OCI-LY3 (cell line): ENCODE measurements around the gene SLC46A2.

Source experiments
- H2AFZ ChIP-seq: fragments of 200-600, 300-600 bp; shearing (Covaris generic); 2 replicates; pipeline ENCODE4 v1.6.0; 2014; ENCODE audit warnings: antibody characterized with exemption, low read depth, low read length
- H3K27ac ChIP-seq: fragments of 200-600, 300-600 bp; sonication (generic); 2 replicates; pipeline ENCODE4 v1.5.1; 2014; ENCODE audit warnings: mild to moderate bottlenecking, low read length, moderate library complexity, mixed read lengths
- H3K27me3 ChIP-seq: fragments of 200-600, 300-600 bp; sonication (generic); 2 replicates; pipeline ENCODE4 v1.6.1; 2014; ENCODE audit warnings: low read depth, low read length, mixed read lengths
- H3K36me3 ChIP-seq: fragments of 200-600, 300-600 bp; sonication (generic); replicated peaks from 2 replicates; pipeline ENCODE3; 2014; ENCODE audit warnings: low read depth, low read length, mixed read lengths
- H3K4me1 ChIP-seq: fragments of 300-600, 200-600 bp; sonication (generic); 2 replicates; pipeline ENCODE4 v1.6.1; 2014; ENCODE audit warnings: low read length, mixed read lengths
- H3K4me2 ChIP-seq: fragments of 200-600, 300-600 bp; sonication (generic); 2 replicates; pipeline ENCODE4 v1.6.1; 2014; ENCODE audit warnings: low read length, mixed read lengths
- H3K4me3 ChIP-seq: fragments of 300-600, 200-600 bp; sonication (generic); 2 replicates; pipeline ENCODE4 v1.5.1; 2014; ENCODE audit warnings: antibody characterized with exemption, mild to moderate bottlenecking, low read length, moderate library complexity
- H3K79me2 ChIP-seq: fragments of 300-600, 200-600 bp; shearing (Covaris generic); 2 replicates; pipeline ENCODE4 v1.6.1; 2014; ENCODE audit warnings: mild to moderate bottlenecking, low read length, mixed read lengths
- H3K9ac ChIP-seq: fragments of 300-600, 200-600 bp; shearing (Covaris generic); 2 replicates; pipeline ENCODE4 v1.6.0; 2014; ENCODE audit warnings: mild to moderate bottlenecking, low read length, moderate library complexity
- H3K9me3 ChIP-seq: fragments of 200-600, 300-600 bp; shearing (Covaris generic); 2 replicates; pipeline ENCODE4 v1.6.1; 2014; ENCODE audit warnings: low read length, mixed read lengths; ENCODE audit not compliant: insufficient read depth
- H4K20me1 ChIP-seq: fragments of 200-600, 300-600 bp; sonication (generic); 2 replicates; pipeline ENCODE4 v1.6.1; 2016; ENCODE audit warnings: low read length, mixed read lengths; ENCODE audit not compliant: insufficient read depth
- CTCF ChIP-seq: fragments of 200-600, 300-600 bp; sonication (generic); IDR thresholded peaks from 2 replicates; pipeline ENCODE4 v1.5.1; 2014; ENCODE audit warnings: antibody characterized with exemption, low read length, low read depth
- EZH2phosphoT487 ChIP-seq: fragments of 200-600 bp; shearing (Covaris generic); IDR thresholded peaks from 2 replicates; pipeline ENCODE4 v1.6.1; 2018; ENCODE audit warnings: antibody characterized with exemption, mixed run types, low read depth

Gene SLC46A2

GRCh38 chr9:112894699-112895098, 4.0 kb upstream of the SLC46A2 start:
- H3K9ac ChIP-seq = no peak overlapping the region
- peak overlapping the region; percentile 29; the same call in 1 of the 2 replicates for H3K4me2 ChIP-seq
- peaks cover 53% of the 10 kb centered on the region for H3K4me1 ChIP-seq
- no peaks in the 10 kb centered on the region for H3K79me2 ChIP-seq
- H4K20me1 ChIP-seq = no peaks in the 10 kb centered on the region
- H3K9me3 ChIP-seq = no peaks in the 10 kb centered on the region
- no peaks in the 10 kb centered on the region for H3K36me3 ChIP-seq
- TF ChIP-seq EZH2phosphoT487 = no peak
- TF ChIP-seq CTCF = no peak
- H2AFZ ChIP-seq = no peak overlapping the region
- peaks cover 19% of the 10 kb centered on the region for H3K27me3 ChIP-seq
- H3K4me3 ChIP-seq = no peak overlapping the region
- no peak overlapping the region for H3K27ac ChIP-seq

GRCh38 chr9:112894041-112894440, 3.4 kb upstream of the SLC46A2 start:
- Histone ChIP-seq H3K79me2 (no peaks in the 10 kb centered on the region), H2AFZ (no peak overlapping the region), H3K36me3 (no peaks in the 10 kb centered on the region), H4K20me1 (no peaks in the 10 kb centered on the region), H3K9ac (no peak overlapping the region), H3K27me3 (peaks cover 17% of the 10 kb centered on the region), H3K4me3 (no peak overlapping the region), H3K4me1 (peaks cover 52% of the 10 kb centered on the region), H3K9me3 (no peaks in the 10 kb centered on the region), H3K27ac (no peak overlapping the region), H3K4me2 (peak overlapping the region; percentile 29; the same call in 1 of the 2 replicates)
- TF ChIP-seq EZH2phosphoT487 (no peak), CTCF (no peak)

- Histone ChIP-seq H4K20me1 (no peaks in the 10 kb centered on the region), H2AFZ (no peak overlapping the region), H3K4me1 (peaks cover 42% of the 10 kb centered on the region), H3K4me3 (no peak overlapping the region), H3K4me2 (no peak overlapping the region), H3K36me3 (no peaks in the 10 kb centered on the region), H3K79me2 (no peaks in the 10 kb centered on the region), H3K27me3 (peaks cover 12% of the 10 kb centered on the region), H3K9me3 (no peaks in the 10 kb centered on the region), H3K27ac (no peak overlapping the region), H3K9ac (no peak overlapping the region)
- no peak for TF ChIP-seq CTCF
- no peak for TF ChIP-seq EZH2phosphoT487
Measured at GRCh38 chr9:112892981-112893380, 2.3 kb upstream of the SLC46A2 start.

GRCh38 chr9:112891521-112891920, 845 bp upstream of the SLC46A2 start:
- Histone ChIP-seq H3K4me1 (peaks cover 41% of the 10 kb centered on the region), H4K20me1 (no peaks in the 10 kb centered on the region), H3K36me3 (no peaks in the 10 kb centered on the region), H3K4me3 (no peak overlapping the region), H3K27ac (no peak overlapping the region), H3K9ac (no peak overlapping the region), H3K79me2 (no peaks in the 10 kb centered on the region), H3K9me3 (no peaks in the 10 kb centered on the region), H3K4me2 (no peak overlapping the region), H3K27me3 (no peaks in the 10 kb centered on the region; the same call in 1 of the 2 replicates), H2AFZ (no peak overlapping the region)
- TF ChIP-seq EZH2phosphoT487 (no peak), CTCF (no peak)
